K562 (cell line): ENCODE data around the gene HTR6. TPM values are rescaled to one million over a fixed set of nuclear protein-coding genes. Genes with fewer than 3 reads are reported as not detected.

ENCODE experiments used
- ATAC-seq: fragments of 200-7000 bp; cut with Tn5 transposase; 3 replicates; pipeline ENCODE4 v1.9.1; 2020; ENCODE audit warnings: moderate library complexity
- Bru-seq: library from RNA; stranded (reverse); fragments of 400-500 nt; gene quantifications from one replicate; lab custom pipeline; 2021; lab: Mats Ljungman, UMichigan
- BruChase-seq, 2 experiments: library from RNA; stranded (reverse); fragments of 400-500 nt; gene quantifications; one replicate each; lab custom pipeline; 2021; lab: Mats Ljungman, UMichigan
- BruUV-seq: library from RNA; stranded (reverse); fragments of 400-500 nt; replicated peaks from 2 replicates; lab custom pipeline; 2021; lab: Mats Ljungman, UMichigan
- CTCF ChIA-PET: fragments of 300-600 bp; formaldehyde crosslinking; extraction: SDS; loops from one replicate; lab custom pipeline; 2021; ENCODE audit warnings: low intra/inter-chr PET ratio; lab: Yijun Ruan, JAX
- POLR2A ChIA-PET: fragments of 300-600, 350-650 bp; sonication (Branson Sonifier 250); formaldehyde crosslinking; extraction: SDS; loops from one replicate; lab custom pipeline; 2021; ENCODE audit warnings: antibody characterized with exemption, inconsistent platforms; lab: Yijun Ruan, JAX
- DNase-seq, 4 experiments: peaks; one replicate each; pipeline versions ENCODE4 v3.0.0 to v3.0.0-alpha.2; 2011 to 2018; ENCODE audit warnings: low spot score in 3 of 4, mixed read lengths in 3 of 4; ENCODE audit errors: extremely low read depth in 1 of 4
- FAIRE-seq: peaks from 2 replicates; lab custom pipeline; 2011; peaks lifted over from hg19 to GRCh38; lab: Jason Lieb, UNC
- H2AFZ ChIP-seq: 2 replicates; pipeline ENCODE4 v1.6.0; 2011; ENCODE audit warnings: low read depth, low read length, control low read depth, inconsistent platforms
- H3K27ac ChIP-seq: fragments of 200-600 bp; 3 replicates; pipeline ENCODE4 v1.8.0; 2011; ENCODE audit warnings: low read depth, mild to moderate bottlenecking, control low read depth, inconsistent platforms, low read length, moderate library complexity, mixed read lengths; ENCODE audit errors: extremely low read depth
- H3K27me3 ChIP-seq, 2 experiments: fragments of 300-600 bp in 1 of 2; 2 replicates in 1 of 2; 3 replicates in 1 of 2; pipeline versions ENCODE4 v1.6.0 to v1.8.0; 2011; ENCODE audit warnings: inconsistent platforms in 2 of 2, low read length in 2 of 2, mild to moderate bottlenecking in 1 of 2, mixed read lengths in 1 of 2, moderate library complexity in 1 of 2; ENCODE audit not compliant: control insufficient read depth in 2 of 2, insufficient read depth in 2 of 2
- H3K36me3 ChIP-seq: fragments of 300-600 bp; 3 replicates; pipeline ENCODE4 v1.8.0; 2011; ENCODE audit warnings: mild to moderate bottlenecking, low read length, inconsistent platforms; ENCODE audit not compliant: control insufficient read depth, insufficient read depth
- H3K4me1 ChIP-seq, 2 experiments: fragments of 200-600 bp in 1 of 2; replicated peaks in 1 of 2; 2 replicates in 1 of 2; 3 replicates in 1 of 2; pipeline versions ENCODE4 v1.5.1 to v1.8.0; 2011; ENCODE audit warnings: inconsistent platforms in 2 of 2, low read length in 2 of 2, mild to moderate bottlenecking in 1 of 2, mixed read lengths in 1 of 2, moderate library complexity in 1 of 2; ENCODE audit not compliant: control insufficient read depth in 2 of 2, insufficient read depth in 2 of 2
- H3K4me2 ChIP-seq: 2 replicates; pipeline ENCODE4 v1.6.1; 2011; ENCODE audit warnings: low read length, control low read depth, inconsistent platforms, mixed read lengths; ENCODE audit not compliant: insufficient read depth
- H3K4me3 ChIP-seq: fragments of 200-600 bp; sonication (generic), shearing (Covaris generic); 2 replicates; pipeline ENCODE4 v1.5.1; 2016; ENCODE audit warnings: control low read depth, inconsistent platforms
- H3K79me2 ChIP-seq: fragments of 200-600 bp; 3 replicates; pipeline ENCODE4 v1.8.0; 2011; ENCODE audit warnings: low read length, inconsistent platforms; ENCODE audit not compliant: control insufficient read depth, insufficient read depth
- H3K9ac ChIP-seq, 2 experiments: 2 replicates each; pipeline versions ENCODE4 v1.6.0 to v1.6.1; 2011; ENCODE audit warnings: low read depth in 2 of 2, low read length in 2 of 2, control low read depth in 1 of 2, inconsistent platforms in 1 of 2, mild to moderate bottlenecking in 1 of 2, mixed read lengths in 1 of 2; ENCODE audit not compliant: insufficient read depth in 1 of 2
- H3K9me1 ChIP-seq: one replicate; pipeline ENCODE4 v1.6.0; 2011; ENCODE audit warnings: inconsistent platforms, mild to moderate bottlenecking, low read length, moderate library complexity; ENCODE audit not compliant: control insufficient read depth, insufficient read depth
- H3K9me3 ChIP-seq: replicated peaks from 2 replicates; pipeline ENCODE4 v1.5.1; 2011; ENCODE audit warnings: low read depth, low read length, inconsistent platforms; ENCODE audit not compliant: control insufficient read depth, insufficient read depth
- H4K20me1 ChIP-seq: replicated peaks from 2 replicates; pipeline ENCODE4 v1.6.1; 2011; ENCODE audit warnings: low read length, inconsistent platforms, mixed read lengths; ENCODE audit not compliant: control insufficient read depth, insufficient read depth
- ARHGAP35 ChIP-seq: fragments of 450-650 bp; IDR thresholded peaks from 2 replicates; pipeline ENCODE4 v1.6.1; 2018; ENCODE audit not compliant: partially characterized antibody
- BCOR ChIP-seq: fragments of 450-650 bp; IDR thresholded peaks from 2 replicates; pipeline ENCODE4 v1.6.1; 2016
- CBX3 ChIP-seq, 2 experiments: IDR thresholded peaks; 1 replicate in 1 of 2; 2 replicates in 1 of 2; pipeline ENCODE4 v1.6.1; 2012; ENCODE audit warnings: inconsistent platforms in 2 of 2, low read length in 2 of 2, borderline replicate concordance in 1 of 2, control low read depth in 1 of 2
- EZH2 ChIP-seq: IDR thresholded peaks from 2 replicates; pipeline ENCODE4 v1.6.1; 2012; ENCODE audit warnings: low read depth, mild to moderate bottlenecking, inconsistent platforms, low read length, borderline replicate concordance
- FUS ChIP-seq: fragments of 200-400 bp; formaldehyde crosslinking; optimal IDR thresholded peaks from 2 replicates; pipeline ENCODE3; 2017; ENCODE audit warnings: low read depth, low read length
- GATA2 ChIP-seq: sonication (generic); formaldehyde crosslinking; IDR thresholded peaks from 2 replicates; pipeline ENCODE4 v1.4.0; 2020; ENCODE audit warnings: mild to moderate bottlenecking, missing genetic modification reagents
- HDAC2 ChIP-seq: fragments of 450-650 bp; IDR thresholded peaks from 2 replicates; pipeline ENCODE4 v1.6.1; 2016; ENCODE audit warnings: mild to moderate bottlenecking
- HNRNPLL ChIP-seq: fragments of 200-400 bp; formaldehyde crosslinking; IDR thresholded peaks from 2 replicates; pipeline ENCODE4 v1.6.1; 2017; ENCODE audit warnings: low read length, low read depth, mild to moderate bottlenecking; ENCODE audit not compliant: poor library complexity, severe bottlenecking
- KDM1A ChIP-seq, 2 experiments: fragments of 450-650 bp; IDR thresholded peaks; 2 replicates each; pipeline ENCODE4 v1.6.1; 2016; ENCODE audit warnings: mild to moderate bottlenecking in 2 of 2
- KLF13 ChIP-seq: fragments of 450-650 bp; IDR thresholded peaks from 2 replicates; pipeline ENCODE4 v1.6.1; 2016; ENCODE audit warnings: missing genetic modification characterization, low read depth, mild to moderate bottlenecking, missing compliant biosample characterization, moderate library complexity, borderline replicate concordance
- L3MBTL2 ChIP-seq: fragments of 450-650 bp; IDR thresholded peaks from 2 replicates; pipeline ENCODE4 v1.6.1; 2016; ENCODE audit warnings: mild to moderate bottlenecking, moderate library complexity
- MXI1 ChIP-seq: IDR thresholded peaks from 2 replicates; pipeline ENCODE4 v1.6.1; 2011; ENCODE audit warnings: low read depth, mild to moderate bottlenecking, improper control_type of control experiment, low read length
- NFRKB ChIP-seq: fragments of 450-650 bp; IDR thresholded peaks from 2 replicates; pipeline ENCODE4 v1.6.1; 2016; ENCODE audit warnings: low read depth
- SIN3A ChIP-seq, 2 experiments: fragments of 150-350 bp in 1 of 2; IDR thresholded peaks; 2 replicates each; pipeline ENCODE4 v1.6.1; 2011 to 2016; ENCODE audit warnings: borderline replicate concordance in 2 of 2, low read depth in 2 of 2, low read length in 2 of 2, mild to moderate bottlenecking in 2 of 2, moderate library complexity in 2 of 2; ENCODE audit not compliant: control insufficient read depth in 1 of 2
- SRSF1 ChIP-seq: fragments of 200-400 bp; formaldehyde crosslinking; IDR thresholded peaks from 2 replicates; pipeline ENCODE4 v1.6.1; 2017; ENCODE audit warnings: mild to moderate bottlenecking, low read depth, low read length, moderate library complexity
- ZBTB1 ChIP-seq: sonication (generic); formaldehyde crosslinking; IDR thresholded peaks from 2 replicates; pipeline ENCODE4 v1.8.1; 2023; ENCODE audit warnings: missing genetic modification reagents, low read depth, mild to moderate bottlenecking, borderline replicate concordance
- ZFP36 ChIP-seq: fragments of 150-350 bp; IDR thresholded peaks from 2 replicates; pipeline ENCODE4 v1.6.1; 2018; ENCODE audit warnings: low read length, low read depth; ENCODE audit not compliant: partially characterized antibody
- ZNF121 ChIP-seq: sonication (generic); formaldehyde crosslinking; conservative IDR thresholded peaks from 2 replicates; pipeline ENCODE4 v1.8.0; 2022; ENCODE audit warnings: missing genetic modification reagents
- ZNF644 ChIP-seq: fragments of 200-800 bp; sonication (Bioruptor generic); IDR thresholded peaks from 2 replicates; pipeline ENCODE4 v1.6.1; 2016; ENCODE audit warnings: low read depth, missing genetic modification characterization, missing compliant biosample characterization
- ZZZ3 ChIP-seq: fragments of 450-650 bp; IDR thresholded peaks from 2 replicates; pipeline ENCODE4 v1.6.1; 2016; ENCODE audit warnings: antibody characterized with exemption, mild to moderate bottlenecking, moderate library complexity
- WGBS: fragments of 100-300 bp; shearing (Covaris generic); methylation state at CpG from one replicate; pipeline ENCODE4 v1.1.6; 2016; ENCODE audit warnings: low coverage, mixed read lengths; ENCODE audit not compliant: insufficient coverage; ENCODE audit errors: missing lambda C conversion rate; 5-methylcytosine and 5-hydroxymethylcytosine counted together
- in situ Hi-C: fragments of 300-500 bp; cut with MboI; formaldehyde crosslinking; loops from 4 replicates; pipeline ENCODE4 v1.15.0; 2018; ENCODE audit warnings: inconsistent platforms, mixed read lengths
- intact Hi-C: fragments of 100-400 bp; cut with micrococcal nuclease; formaldehyde crosslinking; loops from 2 replicates; pipeline ENCODE4 v1.14.2; 2022
- long read RNA-seq, 3 experiments: library from polyadenylated mRNA in 2 of 3; library from RNA in 1 of 3; unstranded in 2 of 3; stranded (forward) in 1 of 3; transcript quantifications; one replicate each; pipeline ENCODE4 v2.0.0, GENCODE V29; 2019 to 2022
- polyA minus RNA-seq, 3 experiments: library from RNA; depleted of rRNA, polyadenylated mRNA; stranded (reverse); fragments of >200 nt; gene quantifications; 2 replicates each; pipeline ENCODE4 v1.2.3, GENCODE V29; 2011
- polyA plus RNA-seq, 8 experiments: library from polyadenylated mRNA; depleted of rRNA in 4 of 8; stranded (reverse) in 5 of 8; unstranded in 3 of 8; fragments of >200 nt; fragmentation: Nextera tagmentation in 2 of 8; fragmentation: Illumina TruSeq in 1 of 8; extraction: Ambion mirVana in 2 of 8; extraction: Trizol in 1 of 8; gene quantifications; 2 replicates each; pipeline versions ENCODE4 v1.2.1 to v1.2.3, GENCODE V29; 2011 to 2014; ENCODE audit warnings: inconsistent platforms in 1 of 8, missing spikeins in 1 of 8
- total RNA-seq, 7 experiments: library from RNA; depleted of rRNA in 6 of 7; stranded (reverse); fragments of >200 nt in 6 of 7; fragmentation: Illumina TruSeq in 2 of 7; extraction: Trizol in 2 of 7; gene quantifications; 2 replicates each; pipeline versions ENCODE4 v1.2.1 to v1.2.3, GENCODE V29; 2011 to 2021; ENCODE audit warnings: low replicate concordance in 1 of 7

The HTR6 gene
- total RNA-seq (2011; cell fraction: chromatin; rRNA removed; ENCODE audit: low replicate concordance): not detected in 2 replicates
- total RNA-seq (2011; cell fraction: nucleolus; rRNA removed): not detected in 2 replicates
- not detected in 2 replicates for total RNA-seq (2011; cell fraction: nucleoplasm; rRNA removed)
- not detected in 2 replicates for total RNA-seq (2014; rRNA removed)
- total RNA-seq (2014; rRNA removed; fragmentation: Illumina TruSeq; extraction: Trizol): not detected in 2 replicates
- total RNA-seq (2015; rRNA removed; fragmentation: Illumina TruSeq; extraction: Trizol): not detected in 2 replicates
- total RNA-seq (2021): not detected in 2 replicates
- not detected in 2 replicates for polyA plus RNA-seq (2011; rRNA removed)
- polyA plus RNA-seq (2011; cell fraction: cytosol; rRNA removed): not detected in 2 replicates
- not detected in 2 replicates for polyA plus RNA-seq (2011; cell fraction: nucleus; rRNA removed)
- not detected in 2 replicates for polyA plus RNA-seq (2012)
- not detected in 2 replicates for polyA plus RNA-seq (2014; fragmentation: Illumina TruSeq; extraction: Trizol)
- not detected for polyA plus RNA-seq (2014; fragmentation: Nextera tagmentation; extraction: Ambion mirVana)
- not detected in 2 replicates for polyA plus RNA-seq (2014; rRNA removed)
- not detected in 2 replicates for polyA minus RNA-seq (2011; rRNA and poly(A)+ RNA removed)
- polyA minus RNA-seq (2011; cell fraction: cytosol; rRNA and poly(A)+ RNA removed): not detected in 2 replicates
- not detected in 2 replicates for polyA minus RNA-seq (2011; cell fraction: nucleus; rRNA and poly(A)+ RNA removed)
- Bru-seq, nascent RNA: percentile 11 among the genes with signal in this experiment
- not detected for BruChase-seq, experiment 1, labeled RNA remaining after a 2-hour chase
- percentile 7 among the genes with signal in this experiment for BruChase-seq, experiment 2, labeled RNA remaining after a 6-hour chase
- long read RNA-seq, experiment 1: 0 reads
- long read RNA-seq, experiment 2: 0 reads
- long read RNA-seq, experiment 3: 0 reads

GRCh38 chr1:19664453-19665185, at the start of gene HTR6:
Gene HTR6 (plus strand): TSS chr1:19664875. CDS start chr1:19665754, 879 bp downstream.
- Histone ChIP-seq H3K4me3 (no peak within 1 kb of the TSS), H2AFZ (no peak within 1 kb of the TSS), H3K27me3 (peaks cover 42 to 76% of the 10 kb centered on the region in 2 experiments; a peak in 4 of 5 replicates), H3K36me3 (no peaks in the 10 kb centered on the region), H3K9me3 (no peaks in the 10 kb centered on the region), H3K4me2 (no peak within 1 kb of the TSS), H3K4me1 (peaks cover 0 to 21% of the 10 kb centered on the region in 2 experiments; a peak in 2 of 5 replicates), H3K9me1 (no peaks in the 10 kb centered on the region), H4K20me1 (peaks cover 5% of the 10 kb centered on the region), H3K79me2 (no peaks in the 10 kb centered on the region), H3K27ac (no peak within 1 kb of the TSS), H3K9ac (peak within 1 kb of the TSS in 1 of 2 experiments; percentile 55; a peak in 1 of 4 replicates)
- DNase-seq (peak; percentile 40 to 93 (median 83)), ATAC-seq (peak; percentile 32), FAIRE-seq (no peak)
- ChIA-PET POLR2A (no interaction called here), CTCF (no interaction called here)
- intact Hi-C loops: loop anchor here (5.0 kb wide), 1 partner anchor 148 kb away; no protein-coding TSS in a partner anchor
- BruUV-seq: no TSS peak
- 4% methylated on average over 37 of the region's 80 CpGs for WGBS
- in situ Hi-C loops: loop anchor here (25.0 kb wide), 1 partner anchor 1052 kb away; no protein-coding TSS in a partner anchor
- peak; percentile 68 to 80 for TF ChIP-seq KDM1A (IDR thresholded peaks at IDR 0.05)
- TF ChIP-seq HDAC2: peak; percentile 67
- TF ChIP-seq CBX3 (IDR thresholded peaks at IDR 0.05; ENCODE audit: borderline replicate concordance in 1 of 2, low read length in 2 of 2): peak in 1 of 2 experiments; percentile 58; a peak in 1 of 3 replicates
- TF ChIP-seq ZNF121 (CRISPR knock-in tag): no peak
- no peak for TF ChIP-seq FUS
- no peak for TF ChIP-seq EZH2
- no peak for TF ChIP-seq ZFP36
- TF ChIP-seq KLF13: no peak
- no peak for TF ChIP-seq SIN3A (IDR thresholded peaks at IDR 0.05; ENCODE audit: borderline replicate concordance in 2 of 2, control insufficient read depth in 1 of 2, low read depth in 2 of 2, low read length in 2 of 2)
- TF ChIP-seq BCOR: peak; percentile 92
- TF ChIP-seq SRSF1: no peak
- TF ChIP-seq NFRKB: no peak
- TF ChIP-seq GATA2: no peak
- TF ChIP-seq HNRNPLL: no peak
- no peak for TF ChIP-seq L3MBTL2
- no peak for TF ChIP-seq MXI1
- TF ChIP-seq ARHGAP35: no peak
- TF ChIP-seq ZNF644 (tag): no peak
- TF ChIP-seq ZBTB1 (CRISPR knock-in tag): no peak
- TF ChIP-seq ZZZ3: no peak
